T1000 (cell line): ENCODE data around the gene CENPF.
"Not testable (repeated sequence)": the region's sequence is repeated elsewhere in the genome, so short reads cannot be mapped to it uniquely, and the experiment has no call there.

ENCODE experiments used
- DNase-seq: peaks from one replicate; lab custom pipeline; 2025; ENCODE audit warnings: mixed read lengths; lab: John Stamatoyannopoulos, UW

The CENPF gene

DNA sequence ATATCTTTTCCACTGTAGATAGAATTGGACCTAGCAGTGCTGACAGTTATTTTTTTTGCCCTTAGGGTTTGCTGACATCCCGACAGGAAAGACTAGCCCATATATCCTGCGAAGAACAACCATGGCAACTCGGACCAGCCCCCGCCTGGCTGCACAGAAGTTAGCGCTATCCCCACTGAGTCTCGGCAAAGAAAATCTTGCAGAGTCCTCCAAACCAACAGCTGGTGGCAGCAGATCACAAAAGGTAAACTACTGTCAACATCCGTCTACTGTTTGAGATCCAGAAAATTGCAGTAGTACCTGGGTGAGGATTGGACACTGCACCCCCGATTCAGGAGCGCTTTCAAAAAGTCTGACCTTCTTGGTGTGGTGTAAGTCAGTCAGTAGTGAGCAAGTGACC lies 55.8 kb downstream of the CENPF start:
- no peak for DNase-seq

DNA sequence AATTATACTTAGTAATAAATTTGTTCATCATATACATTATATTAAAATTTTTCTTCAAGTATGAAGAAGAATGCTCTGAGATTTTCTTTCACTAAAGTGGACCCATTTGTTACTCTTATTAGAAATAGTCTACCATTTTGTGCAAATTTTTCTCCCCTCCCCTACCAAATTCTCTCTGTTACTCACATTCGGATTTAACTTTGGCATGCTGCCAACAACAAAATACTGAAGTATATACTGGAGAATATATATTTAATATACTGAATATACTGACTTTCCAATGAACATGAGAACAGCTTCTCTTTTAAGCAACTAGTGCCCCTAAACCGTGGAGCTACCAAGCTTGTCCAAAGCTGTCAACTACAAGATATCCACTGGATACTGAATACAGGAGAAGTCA lies 57.2 kb downstream of the CENPF start:
- DNase-seq: no peak

DNA sequence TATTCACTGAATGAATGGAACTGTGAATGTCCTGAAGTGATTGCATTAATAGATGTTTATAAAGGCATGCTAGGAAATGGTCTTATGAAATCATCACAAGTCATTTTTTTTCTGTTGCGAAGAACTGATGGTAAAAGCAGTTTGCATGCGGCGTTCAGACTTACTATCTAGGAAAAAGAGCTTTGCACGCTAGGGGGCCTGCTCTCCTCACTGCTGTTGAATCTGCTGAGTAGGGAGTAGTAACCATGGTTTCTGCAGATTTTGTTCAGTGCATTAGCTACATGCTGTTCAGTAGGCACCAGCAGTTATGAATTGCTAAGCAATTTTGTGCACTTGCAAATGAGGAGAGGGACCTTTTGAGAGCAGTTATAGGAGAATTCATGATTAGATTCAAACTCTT lies 57.9 kb downstream of the CENPF start:
- no peak for DNase-seq

DNA sequence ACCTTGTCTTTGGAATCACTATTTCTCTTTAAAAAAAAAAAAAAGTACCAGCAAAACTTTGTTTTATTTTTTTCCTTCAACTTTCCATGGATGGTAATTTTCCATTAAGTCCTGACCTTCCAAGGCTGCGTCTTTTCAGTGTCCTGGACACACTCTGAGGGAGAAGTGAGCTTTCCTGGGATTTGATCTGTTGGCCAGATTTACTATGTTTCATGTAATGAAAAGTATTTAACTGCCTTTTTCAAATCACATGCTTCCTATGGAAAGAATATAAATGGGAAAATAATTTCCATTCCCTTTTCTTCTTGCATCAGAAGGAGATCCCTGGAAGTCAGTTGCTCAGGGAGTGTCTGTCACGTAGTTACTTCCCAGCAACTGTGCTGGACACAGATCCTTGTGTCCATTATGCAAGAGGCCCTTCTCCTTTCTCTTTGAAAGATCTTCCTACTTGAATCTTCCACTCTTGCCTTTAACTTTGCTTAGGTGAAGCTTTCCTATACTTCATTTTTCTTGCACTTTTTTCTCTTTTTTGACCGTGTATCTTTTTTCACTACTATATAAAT lies 59.3 kb downstream of the CENPF start:
- no peak for DNase-seq

DNA sequence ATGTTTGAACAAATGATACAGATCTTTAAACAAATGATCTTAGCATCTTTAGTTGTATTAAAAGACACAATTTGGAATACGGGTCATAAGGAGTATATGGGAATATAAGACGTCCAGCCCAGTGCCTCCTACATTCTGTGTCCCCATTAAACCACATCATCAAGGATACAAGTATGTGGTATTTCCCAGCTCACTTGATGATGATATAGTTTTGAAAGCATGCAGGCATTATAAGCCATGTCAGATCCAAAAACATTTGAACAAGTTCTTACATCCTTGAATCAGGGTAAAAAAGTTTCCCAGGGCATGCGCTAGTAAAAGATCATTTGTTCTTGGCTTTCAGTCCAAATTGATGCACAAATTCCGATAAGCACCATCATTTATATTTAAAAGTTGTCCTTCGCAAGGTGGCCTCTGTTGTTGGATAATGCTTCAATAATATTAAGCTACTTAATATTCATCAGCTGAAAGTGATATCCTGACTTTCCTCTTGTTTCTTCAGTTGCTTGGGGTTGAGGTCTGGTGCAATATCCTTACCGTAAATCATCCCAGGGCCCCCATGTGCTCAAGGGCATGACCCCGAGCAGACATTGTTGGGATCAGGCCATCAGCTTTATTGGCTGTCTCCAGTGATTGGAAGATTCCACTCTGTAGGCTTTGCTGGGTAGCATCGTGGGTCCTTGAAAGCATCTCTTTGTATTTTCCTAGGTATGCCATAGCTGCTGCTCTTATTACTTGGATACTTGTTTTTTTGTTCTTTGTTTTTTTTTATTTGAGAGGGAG lies 61.8 kb downstream of the CENPF start:
- no peak for DNase-seq

DNA sequence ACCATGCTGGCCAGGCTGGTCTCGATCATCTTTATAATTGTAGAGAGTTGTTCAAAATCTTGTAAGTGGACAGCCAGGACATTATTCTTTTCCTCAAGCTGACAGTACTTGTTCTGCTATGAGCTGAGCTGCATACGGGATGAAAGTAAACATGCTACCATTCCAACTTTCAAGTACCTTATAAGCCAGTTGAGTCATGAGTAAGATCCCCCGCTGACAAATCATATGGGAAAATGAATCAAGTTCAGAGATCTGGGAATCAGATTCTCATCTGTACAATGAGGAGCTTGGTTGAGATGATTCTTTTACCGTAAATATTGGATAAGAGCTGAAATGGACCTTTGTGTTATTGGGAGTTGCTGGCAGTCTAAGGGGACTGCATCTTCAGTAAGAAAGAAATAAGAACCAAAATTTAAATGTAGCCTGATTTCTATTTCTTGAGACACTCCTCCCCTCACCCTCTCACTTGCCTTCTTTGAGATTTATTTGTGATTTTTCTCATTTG lies 62.7 kb downstream of the CENPF start:
- DNase-seq: no peak

DNA sequence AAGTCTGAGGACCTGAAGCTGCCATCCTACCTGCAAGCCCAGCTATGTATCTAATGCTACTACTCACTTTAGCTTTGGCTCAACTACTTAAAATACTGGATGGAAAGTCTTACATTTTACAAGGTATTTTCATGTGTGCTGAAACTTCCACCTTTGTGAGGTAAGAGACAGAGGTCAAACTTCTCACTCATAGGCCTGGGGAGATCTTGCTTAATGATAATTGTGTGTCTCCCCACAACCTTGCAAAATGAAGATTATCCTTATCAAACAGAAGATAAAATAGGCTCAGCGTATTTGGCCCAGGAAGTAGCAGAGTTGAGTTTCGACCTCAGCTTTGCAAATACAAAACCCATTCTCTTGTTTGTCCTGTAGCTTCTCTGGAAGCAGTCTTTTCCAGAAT lies 63.7 kb downstream of the CENPF start:
- DNase-seq: no peak

DNA sequence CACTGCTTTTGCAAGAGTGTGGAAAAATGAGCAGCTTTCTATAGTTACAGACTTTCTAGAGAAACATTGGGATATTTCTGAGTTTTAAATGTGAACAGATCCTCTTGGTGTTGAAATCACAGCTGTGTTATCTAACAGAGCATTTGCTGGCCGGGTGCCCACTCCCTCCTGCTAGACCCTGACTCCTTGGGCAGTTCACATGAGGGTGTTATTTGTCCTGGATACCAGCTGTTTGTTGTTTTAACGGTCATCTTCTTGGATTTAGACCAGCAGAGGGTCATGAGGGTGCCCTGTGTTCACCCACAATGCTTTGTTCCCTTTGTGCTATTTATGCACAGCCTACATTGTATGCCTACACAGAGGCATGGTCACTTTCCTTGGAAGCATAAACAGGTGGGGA lies 67.1 kb downstream of the CENPF start:
- no peak for DNase-seq

DNA sequence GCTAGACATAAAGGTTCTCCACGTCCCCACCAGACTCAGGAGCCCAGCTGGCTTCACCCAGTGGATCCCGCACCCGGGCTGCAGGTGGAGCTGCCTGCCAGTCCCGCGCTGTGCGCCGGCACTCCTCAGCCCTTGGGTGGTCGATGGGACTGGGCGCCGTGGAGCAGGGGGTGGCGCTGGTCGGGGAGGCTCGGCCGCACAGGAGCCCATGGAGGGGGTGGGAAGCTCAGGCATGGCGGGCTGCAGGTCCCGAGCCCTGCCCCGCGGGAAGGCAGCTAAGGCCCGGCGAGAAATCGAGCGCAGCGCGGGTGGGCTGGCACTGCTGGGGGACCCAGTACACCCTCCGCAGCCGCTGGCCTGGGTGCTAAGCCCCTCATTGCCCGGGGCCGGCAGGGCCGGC lies 70.0 kb downstream of the CENPF start:
- not testable (repeated sequence) for DNase-seq

DNA sequence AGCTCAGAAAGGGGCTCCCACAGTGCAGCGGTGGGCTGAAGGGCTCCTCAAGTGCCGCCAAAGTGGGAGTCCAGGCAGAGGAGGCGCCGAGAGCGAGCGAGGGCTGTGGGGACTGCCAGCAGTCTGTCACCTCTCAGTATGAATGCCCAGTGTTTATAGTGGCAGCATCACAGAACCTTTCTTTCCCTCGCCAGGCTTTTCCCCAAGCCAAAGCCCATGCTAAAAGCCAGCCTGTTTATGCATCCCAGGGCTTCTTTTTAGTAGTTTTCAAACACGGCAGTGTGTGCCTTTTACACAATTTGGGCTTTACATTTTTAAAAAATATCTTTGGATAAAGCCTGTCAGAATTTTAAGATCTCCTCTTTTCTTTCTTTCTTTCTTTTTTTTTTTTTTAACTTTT lies 70.6 kb downstream of the CENPF start:
- no peak for DNase-seq

DNA sequence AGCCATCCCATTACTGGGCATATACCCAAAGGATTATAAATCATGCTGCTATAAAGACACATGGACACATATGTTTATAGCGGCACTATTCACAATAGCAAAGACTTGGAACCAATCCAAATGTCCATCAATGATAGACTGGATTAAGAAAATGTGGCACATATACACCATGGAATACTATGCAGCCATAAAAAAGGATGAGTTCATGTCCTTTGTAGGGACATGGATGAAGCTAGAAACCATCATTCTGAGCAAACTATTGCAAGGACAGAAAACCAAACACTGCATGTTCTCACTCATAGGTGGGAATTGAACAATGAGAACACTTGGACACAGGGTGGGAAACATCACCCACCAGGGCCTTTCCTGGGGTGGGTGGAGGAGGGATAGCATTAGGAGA lies 72.5 kb downstream of the CENPF start:
- not testable (repeated sequence) for DNase-seq

DNA sequence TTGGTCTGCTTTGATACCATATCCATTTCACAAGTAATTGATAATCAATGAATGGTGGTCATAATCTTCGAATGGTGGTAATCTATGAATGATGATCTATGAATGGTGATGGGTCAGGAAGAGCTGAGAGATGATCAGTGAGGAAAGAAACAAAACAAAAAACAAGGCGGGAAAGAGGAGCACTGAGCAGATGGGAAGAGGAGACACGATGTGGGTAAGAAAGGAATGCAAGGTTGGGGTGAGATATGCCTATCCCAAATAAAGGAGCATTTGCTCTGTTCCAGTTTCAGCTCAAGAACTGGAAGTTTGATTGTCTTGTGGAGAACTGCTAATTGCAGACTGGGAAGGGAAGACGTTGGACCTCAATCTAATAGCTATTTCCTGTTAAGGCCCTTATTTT lies 73.8 kb downstream of the CENPF start:
- no peak for DNase-seq

DNA sequence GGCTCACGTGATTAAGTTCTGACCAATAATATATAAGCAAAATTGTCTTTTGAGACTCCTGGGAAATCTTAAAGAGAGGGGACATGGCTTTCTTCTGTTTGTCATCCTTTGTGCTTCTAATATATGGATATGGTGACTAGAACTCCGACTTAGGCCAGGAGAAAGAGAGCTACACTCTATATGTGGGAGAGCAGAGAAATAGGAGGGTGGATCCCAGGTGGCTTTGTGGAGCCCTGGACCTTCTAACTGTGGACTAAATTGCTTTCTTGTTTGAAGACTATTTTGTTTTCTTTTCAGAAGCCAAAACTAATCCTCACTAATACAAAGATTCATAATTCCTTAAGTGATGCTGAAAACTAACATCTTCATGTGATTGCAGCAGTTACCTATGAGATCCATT lies 75.0 kb downstream of the CENPF start:
- no peak for DNase-seq

DNA sequence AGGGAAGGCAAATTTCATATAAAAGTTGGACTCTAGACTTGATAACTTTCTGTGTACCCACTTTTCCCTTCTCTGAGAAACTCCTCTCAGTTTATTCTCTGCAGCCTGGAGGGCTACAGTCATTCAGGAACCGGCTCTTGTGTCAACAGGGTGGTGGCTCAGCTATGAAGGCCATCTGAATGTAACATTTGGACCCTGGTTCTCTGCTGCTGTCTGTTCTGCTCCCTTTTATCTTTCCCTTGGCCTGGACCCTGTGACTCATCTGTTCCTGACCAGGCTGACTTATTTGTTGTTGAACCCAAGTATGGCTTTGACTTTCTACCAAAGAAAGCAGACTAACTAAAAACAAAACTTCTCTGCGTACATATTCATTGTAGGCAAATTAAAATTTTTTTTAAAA lies 75.4 kb downstream of the CENPF start:
- no peak for DNase-seq

DNA sequence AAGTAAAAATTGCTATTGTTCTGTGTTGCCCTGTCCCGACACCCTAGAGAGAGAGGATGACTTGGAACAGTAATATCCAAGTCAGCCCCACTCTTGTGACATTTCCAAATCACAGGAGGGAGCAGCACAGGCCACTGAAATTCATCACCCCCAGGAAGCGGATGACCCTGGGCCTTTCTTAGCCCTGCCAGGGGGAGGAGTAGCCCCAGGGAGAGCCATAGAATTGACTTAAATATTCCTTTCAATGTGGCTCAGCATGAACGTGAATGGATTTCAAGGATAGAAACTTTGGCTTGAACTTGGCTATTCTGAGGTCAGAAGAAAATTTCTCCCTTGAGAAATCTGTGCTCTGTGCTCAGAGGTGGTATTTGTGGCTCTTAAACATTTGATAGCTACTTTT lies 80.6 kb downstream of the CENPF start:
- DNase-seq: no peak

DNA sequence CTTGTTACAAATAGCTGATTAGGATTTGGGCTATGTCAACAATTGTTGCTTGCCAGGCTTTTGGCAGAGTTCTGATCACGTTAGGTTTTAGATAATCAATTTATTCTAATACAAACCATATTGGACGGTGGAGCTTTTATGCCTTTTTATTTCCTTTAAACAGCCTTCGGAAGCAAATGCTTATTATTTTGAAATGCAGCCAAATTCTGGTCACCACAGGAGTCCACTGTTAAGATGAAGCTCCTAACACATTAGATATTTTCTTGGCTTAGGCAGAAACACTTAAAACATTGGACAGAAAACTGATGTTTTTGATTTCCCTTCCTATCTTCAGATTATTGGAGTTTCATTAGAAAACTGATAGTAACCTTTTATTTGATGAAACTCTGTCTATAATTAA lies 82.9 kb downstream of the CENPF start:
- no peak for DNase-seq

DNA sequence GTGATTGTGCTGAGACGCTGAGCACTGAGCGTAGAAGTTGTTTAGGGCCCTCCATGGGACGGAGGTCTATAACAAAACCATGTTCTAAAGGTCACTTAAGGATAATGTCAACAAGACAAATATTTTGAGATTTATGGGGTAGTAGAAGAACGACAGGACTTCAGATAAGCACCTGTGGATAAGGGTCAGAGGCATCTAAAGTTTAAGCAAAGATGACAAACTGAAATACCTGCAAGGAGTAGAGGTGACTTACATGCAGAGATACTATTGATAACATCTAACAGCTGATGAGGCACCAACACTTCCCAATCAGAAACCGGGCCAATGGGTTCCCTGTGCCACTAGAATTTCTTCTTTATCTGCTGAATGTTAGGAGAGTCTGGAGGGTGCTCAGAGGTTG lies 83.5 kb downstream of the CENPF start:
- DNase-seq: no peak

DNA sequence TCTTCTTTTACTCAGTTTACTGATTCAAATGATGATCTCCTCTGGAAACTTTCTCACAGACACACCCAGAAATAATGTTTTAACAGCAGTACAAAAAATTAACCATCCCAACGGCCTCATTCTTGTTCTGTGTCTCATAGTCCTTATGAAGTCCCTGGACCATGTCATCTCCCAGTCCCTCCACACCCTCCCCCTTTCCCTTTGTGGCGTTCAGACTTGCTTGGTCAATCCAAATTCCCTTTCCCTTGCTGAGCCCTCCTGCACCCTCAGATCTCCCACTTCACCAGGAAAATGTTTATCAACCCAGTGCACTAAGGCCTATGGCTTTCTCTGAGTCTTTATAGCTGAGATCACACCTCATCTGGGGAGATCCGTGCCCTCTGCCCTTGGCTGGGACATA lies 85.9 kb downstream of the CENPF start:
- DNase-seq: no peak

DNA sequence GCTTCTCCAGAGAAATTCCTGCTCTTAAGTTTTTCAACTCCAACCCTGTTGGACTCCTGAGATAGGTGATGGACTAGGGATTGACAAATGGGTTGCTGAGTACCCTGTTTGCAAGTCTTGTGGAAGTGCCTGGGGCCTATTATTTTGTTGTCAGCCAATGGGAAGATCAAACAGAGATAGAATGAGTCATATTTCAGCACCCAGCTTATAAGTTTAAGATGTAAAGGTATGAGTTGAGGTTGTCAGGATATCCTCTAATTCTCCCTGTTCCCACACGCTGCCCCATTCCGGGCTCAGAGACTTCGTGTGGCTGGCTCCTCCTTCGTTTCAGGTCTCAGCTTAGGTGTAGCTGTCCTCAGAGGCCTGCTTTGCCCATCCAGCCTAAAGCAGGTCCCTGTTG lies 91.8 kb downstream of the CENPF start:
- DNase-seq: no peak

DNA sequence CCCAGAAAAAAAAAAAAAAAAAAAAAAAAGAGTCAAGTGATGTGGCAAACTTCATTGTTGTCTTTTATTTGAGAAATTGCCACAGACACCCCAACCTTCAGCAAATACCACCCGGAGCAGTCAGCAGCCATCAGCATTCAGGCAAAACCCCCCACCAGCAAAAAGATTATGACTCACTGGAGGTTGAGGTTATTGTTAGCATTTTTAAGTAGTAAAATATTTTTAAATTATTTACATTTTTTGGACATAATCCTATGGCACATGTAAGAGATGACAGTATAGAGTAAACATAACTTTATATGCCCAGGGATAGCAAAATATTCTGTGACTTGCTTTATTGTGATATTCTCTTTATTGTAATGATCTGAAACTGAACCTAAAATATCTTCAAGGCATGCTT lies 95.6 kb downstream of the CENPF start:
- no peak for DNase-seq

DNA sequence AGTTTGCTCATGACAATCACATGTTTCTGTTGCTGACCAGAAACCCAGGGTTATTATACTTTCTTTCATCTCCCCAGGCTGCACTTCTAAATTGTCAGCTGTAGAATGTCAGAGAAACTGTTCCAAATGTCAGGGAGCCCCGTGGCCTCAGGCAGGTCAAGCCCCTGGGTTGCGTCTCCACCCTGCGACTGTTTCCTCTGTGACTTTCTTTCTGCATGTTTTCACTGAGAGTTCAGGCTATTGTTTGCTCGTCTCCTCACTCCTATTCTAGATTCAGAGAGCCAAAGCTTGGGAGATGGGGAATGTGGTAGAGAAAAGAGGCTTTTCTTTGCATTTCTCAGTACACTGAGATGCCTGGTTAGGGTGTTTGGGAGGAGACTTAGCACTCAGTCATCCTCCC lies 97.4 kb downstream of the CENPF start:
- DNase-seq: no peak

DNA sequence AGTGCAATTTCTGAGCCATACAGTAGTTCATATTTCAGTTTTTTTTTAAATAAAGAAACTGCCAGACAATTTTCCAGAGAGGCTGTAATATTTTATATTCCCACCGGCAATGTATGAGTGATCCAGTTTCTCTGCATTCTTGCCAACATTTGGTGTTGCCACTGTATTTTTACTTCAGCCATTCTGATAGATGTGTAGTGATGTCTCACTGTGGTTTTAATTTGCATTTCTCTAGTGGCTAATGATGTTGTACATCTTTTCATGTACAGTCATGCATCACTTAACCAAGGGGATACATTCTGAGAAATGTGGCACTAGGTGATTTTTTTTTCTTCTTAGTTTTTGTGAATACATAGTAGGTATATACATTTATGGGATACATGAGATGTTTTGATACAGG lies 99.6 kb downstream of the CENPF start:
- DNase-seq: no peak

DNA sequence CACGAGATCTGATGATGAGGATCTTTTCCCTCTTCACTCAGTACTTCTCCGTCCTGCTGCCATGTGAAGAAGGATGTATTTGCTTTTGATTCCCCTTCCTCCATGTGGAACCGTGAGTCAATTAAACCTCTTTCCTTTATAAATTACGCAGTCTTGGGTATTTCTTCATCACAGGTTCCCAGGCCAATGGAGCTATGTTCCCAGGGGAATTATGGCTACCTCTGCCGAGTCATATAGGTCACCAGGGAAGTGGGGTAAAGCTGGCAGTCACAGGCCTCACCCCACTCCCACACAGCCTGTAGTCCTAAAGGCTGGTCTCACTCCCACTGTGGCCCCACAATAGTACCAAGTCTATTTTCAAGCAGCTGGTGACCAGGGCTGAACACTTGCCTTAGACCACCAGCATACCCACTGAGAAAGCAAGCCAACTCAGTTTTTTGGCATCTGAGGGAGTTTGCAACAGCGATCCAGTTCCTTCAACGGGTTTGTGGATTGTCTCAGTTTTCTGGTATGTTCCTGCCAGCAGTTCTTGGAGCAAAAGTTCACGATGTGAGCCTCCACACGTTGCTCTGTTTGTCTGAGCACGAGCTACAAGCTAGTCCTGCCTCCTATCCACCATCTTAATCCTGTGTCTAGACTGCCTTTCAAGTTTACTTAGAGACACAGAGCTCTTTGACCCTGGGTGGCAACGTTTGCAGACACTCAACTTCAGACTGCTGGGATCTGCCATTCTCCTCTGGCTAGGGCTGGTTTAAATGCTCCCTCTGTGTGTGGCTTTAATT lies 104.5 kb downstream of the CENPF start:
- no peak for DNase-seq
